ENCODE measurements around the gene RAD52.

DNA sequence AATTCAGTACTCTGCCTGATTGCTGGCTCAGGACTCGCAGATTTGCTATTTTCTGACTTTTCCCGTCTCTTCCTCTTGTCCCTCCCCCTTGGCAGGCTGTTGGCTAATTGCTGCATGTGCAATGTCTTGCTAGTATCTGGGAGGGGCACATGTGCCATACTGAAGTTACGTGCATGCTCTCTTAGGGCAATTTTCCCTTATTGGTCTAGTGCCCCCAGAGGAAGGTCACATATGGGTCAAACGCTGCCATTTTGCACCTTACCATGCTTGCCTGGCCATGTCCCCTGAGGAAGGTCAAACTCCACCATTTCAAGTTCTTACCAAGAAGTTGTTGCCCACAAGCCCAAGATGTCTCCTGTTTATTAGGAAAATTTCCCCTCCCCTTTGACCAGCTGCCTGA, 27.7 kb upstream of the RAD52 start:
- TF ChIP-seq POLR2A (IDR thresholded peaks at IDR 0.05; ENCODE audit: low read depth, low read length), result no peak
- TF ChIP-seq POLR2AphosphoS5 (IDR thresholded peaks at IDR 0.05; ENCODE audit: low read depth, low read length), result no peak
- TF ChIP-seq SPI1 (IDR thresholded peaks at IDR 0.05; ENCODE audit: low read depth, low read length), result no peak
- no peak for TF ChIP-seq TAF1 (IDR thresholded peaks at IDR 0.05; ENCODE audit: low read depth, low read length)

All from GM12891 (cell line).